Fibroblast of lung (primary cell): Measurements from ENCODE around the gene NSA2. TPM values are rescaled to one million over a fixed set of nuclear protein-coding genes. Genes with fewer than 3 reads are reported as not detected.

Experiments used
- DNase-seq, 2 donors: peaks; one replicate each; pipeline versions ENCODE4 v3.0.0 to v3.0.0-alpha.2; 2010; ENCODE audit warnings: low read depth in 2 of 2
- H2AFZ ChIP-seq: 2 replicates; pipeline ENCODE4 v1.5.1; 2012; ENCODE audit warnings: low read length, control low read depth, inconsistent platforms
- H3K27ac ChIP-seq: 2 replicates; pipeline ENCODE4 v1.5.1; 2011; ENCODE audit warnings: low read length, control low read depth; ENCODE audit not compliant: insufficient read depth
- H3K27me3 ChIP-seq: 2 replicates; pipeline ENCODE4 v1.5.1; 2011; ENCODE audit warnings: mild to moderate bottlenecking, low read length; ENCODE audit not compliant: control insufficient read depth, insufficient read depth
- H3K36me3 ChIP-seq: 2 replicates; pipeline ENCODE4 v1.5.1; 2011; ENCODE audit warnings: low read length; ENCODE audit not compliant: control insufficient read depth, insufficient read depth
- H3K4me1 ChIP-seq: 2 replicates; pipeline ENCODE4 v1.5.1; 2011; ENCODE audit warnings: low read length; ENCODE audit not compliant: control insufficient read depth, insufficient read depth; ENCODE audit errors: extremely low read depth
- H3K4me2 ChIP-seq: 2 replicates; pipeline ENCODE4 v1.5.1; 2011; ENCODE audit warnings: low read length, control low read depth; ENCODE audit not compliant: insufficient read depth; ENCODE audit errors: extremely low read depth
- H3K4me3 ChIP-seq, 4 experiments: fragments of 200-600 bp in 1 of 4; sonication (generic) in 1 of 4; replicated peaks in 1 of 4; 2 replicates each; pipeline ENCODE4 v1.5.1; 2011 to 2016; ENCODE audit warnings: low read length in 4 of 4, low read depth in 3 of 4, mild to moderate bottlenecking in 3 of 4, control low read depth in 2 of 4, inconsistent platforms in 1 of 4, mixed read lengths in 1 of 4; ENCODE audit not compliant: insufficient read depth in 1 of 4; ENCODE audit errors: control extremely low read depth in 1 of 4
- H3K79me2 ChIP-seq: 2 replicates; pipeline ENCODE4 v1.5.1; 2012; ENCODE audit warnings: mild to moderate bottlenecking, low read length, inconsistent platforms; ENCODE audit not compliant: control insufficient read depth, insufficient read depth
- H3K9ac ChIP-seq: 2 replicates; pipeline ENCODE4 v1.5.1; 2011; ENCODE audit warnings: mild to moderate bottlenecking, low read length, control low read depth; ENCODE audit not compliant: insufficient read depth
- H3K9me3 ChIP-seq: 2 replicates; pipeline ENCODE4 v1.5.1; 2012; ENCODE audit warnings: low read depth, low read length; ENCODE audit not compliant: control insufficient read depth, insufficient read depth
- H4K20me1 ChIP-seq: 2 replicates; pipeline ENCODE4 v1.5.1; 2011; ENCODE audit warnings: low read length; ENCODE audit not compliant: control insufficient read depth, insufficient read depth; ENCODE audit errors: extremely low read depth
- CTCF ChIP-seq, 2 donors: IDR thresholded peaks in 1 of 2; conservative IDR thresholded peaks in 1 of 2; 1 replicate in 1 of 2; 2 replicates in 1 of 2; pipeline ENCODE4 v1.5.1; 2011 to 2012; ENCODE audit warnings: low read length in 2 of 2, control low read depth in 1 of 2, inconsistent platforms in 1 of 2, low read depth in 1 of 2, mild to moderate bottlenecking in 1 of 2
- EZH2 ChIP-seq: IDR thresholded peaks from 2 replicates; pipeline ENCODE4 v1.5.1; 2012; ENCODE audit warnings: low read length, control low read depth, mild to moderate bottlenecking; ENCODE audit errors: missing control alignments
- polyA plus RNA-seq, 2 donors: library from polyadenylated mRNA; depleted of rRNA in 1 of 2; stranded (reverse) in 1 of 2; unstranded in 1 of 2; fragments of >200 nt; gene quantifications; 2 replicates each; pipeline ENCODE4 v1.2.1, GENCODE V29; 2011 to 2012; ENCODE audit warnings: missing spikeins in 1 of 2
- total RNA-seq: library from RNA; depleted of rRNA; stranded (reverse); fragments of >200 nt; gene quantifications from 2 replicates; pipeline ENCODE4 v1.2.1, GENCODE V29; 2014

NSA2 gene
- total and polyA plus RNA-seq, 2 donors (not counting 1 experiment from before 2014, with no cell fraction given): 139 to 169 TPM

DNA sequence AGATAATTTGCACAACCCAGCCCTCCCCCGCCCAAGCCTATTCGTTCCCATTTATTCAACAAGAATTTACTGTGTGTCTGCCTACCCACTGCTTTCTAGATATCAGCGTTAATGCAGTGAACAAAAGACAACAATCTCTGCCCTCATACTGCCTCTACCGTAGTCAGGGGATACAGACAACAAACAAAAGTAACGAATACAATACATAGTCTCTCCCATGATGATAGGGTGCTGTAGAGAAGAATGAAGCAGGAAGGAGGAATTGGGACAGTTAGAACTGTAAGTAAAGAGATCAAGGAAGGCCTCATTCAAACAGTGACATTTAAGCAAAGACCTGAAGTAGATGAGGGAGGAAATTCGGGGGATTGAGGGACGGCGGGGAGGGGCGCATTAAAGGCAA, 1.8 kb upstream of the NSA2 start:
- Histone ChIP-seq H3K4me3 (peak overlapping the region in 1 of 4 experiments; percentile 11), H3K9me3 (no peaks in the 10 kb centered on the region), H3K9ac (no peak overlapping the region), H2AFZ (no peak overlapping the region), H3K27ac (no peak overlapping the region), H4K20me1 (no peaks in the 10 kb centered on the region), H3K27me3 (no peaks in the 10 kb centered on the region), H3K36me3 (no peaks in the 10 kb centered on the region), H3K4me1 (peaks cover 7% of the 10 kb centered on the region), H3K79me2 (peaks cover 41% of the 10 kb centered on the region), H3K4me2 (peak overlapping the region; percentile 74)
- DNase-seq: peak in 1 of 2 donors; percentile 19
- TF ChIP-seq EZH2 (no peak), CTCF (conservative IDR thresholded peaks at IDR 0.05 in 1 of 2, IDR thresholded peaks at IDR 0.05 in 1 of 2; ENCODE audit: low read depth in 1 of 2, low read length in 2 of 2) (no peak)

DNA sequence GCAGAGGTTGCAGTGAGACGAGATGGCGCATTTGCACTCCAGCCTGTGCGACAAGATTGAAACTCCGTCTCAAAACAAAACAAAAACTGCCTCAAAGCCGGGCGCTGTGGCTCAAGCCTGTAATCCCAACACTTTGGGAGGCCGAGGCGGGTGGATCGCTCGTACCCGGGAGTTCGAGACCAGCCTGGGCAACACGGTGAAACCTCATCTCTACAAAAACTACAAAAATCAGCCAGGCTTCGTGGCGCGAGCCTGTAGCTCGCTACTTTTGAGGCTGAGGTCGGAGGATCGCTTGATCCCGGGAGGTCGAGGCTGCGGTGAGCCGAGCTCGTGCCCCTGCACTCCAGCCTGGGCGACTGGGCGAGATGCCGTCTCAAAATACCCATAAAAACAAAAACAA, 1.1 kb upstream of the NSA2 start:
- peak overlapping the region; percentile 97 to 99 (median 99) for H3K4me3 ChIP-seq
- no peaks in the 10 kb centered on the region for H4K20me1 ChIP-seq
- DNase-seq: no peak
- peaks cover 41% of the 10 kb centered on the region for H3K79me2 ChIP-seq
- H3K4me1 ChIP-seq: peaks cover 7% of the 10 kb centered on the region
- no peaks in the 10 kb centered on the region for H3K27me3 ChIP-seq
- TF ChIP-seq EZH2 (no peak), CTCF (conservative IDR thresholded peaks at IDR 0.05 in 1 of 2, IDR thresholded peaks at IDR 0.05 in 1 of 2; ENCODE audit: low read depth in 1 of 2, low read length in 2 of 2) (no peak)
- no peak overlapping the region for H2AFZ ChIP-seq
- peak overlapping the region; percentile 74 for H3K4me2 ChIP-seq
- no peak overlapping the region for H3K9ac ChIP-seq
- no peaks in the 10 kb centered on the region for H3K9me3 ChIP-seq
- no peaks in the 10 kb centered on the region for H3K36me3 ChIP-seq
- H3K27ac ChIP-seq: no peak overlapping the region

- peak; percentile 73 for DNase-seq
- Histone ChIP-seq H3K27ac (peak overlapping the region; percentile 79), H3K36me3 (no peaks in the 10 kb centered on the region), H3K27me3 (no peaks in the 10 kb centered on the region), H3K9ac (peak overlapping the region; percentile 78), H3K4me2 (peak overlapping the region; percentile 74), H3K4me3 (peak overlapping the region; percentile 97 to 99 (median 99)), H3K4me1 (peaks cover 7% of the 10 kb centered on the region), H3K79me2 (peaks cover 41% of the 10 kb centered on the region), H2AFZ (peak overlapping the region; percentile 100), H4K20me1 (no peaks in the 10 kb centered on the region), H3K9me3 (no peaks in the 10 kb centered on the region)
- peak in 1 of 2 donors; percentile 53 for TF ChIP-seq CTCF (conservative IDR thresholded peaks at IDR 0.05 in 1 of 2, IDR thresholded peaks at IDR 0.05 in 1 of 2; ENCODE audit: low read depth in 1 of 2, low read length in 2 of 2)
- TF ChIP-seq EZH2: no peak
Measured at GRCh38 chr5:74766418-74766848, 616 bp upstream of the NSA2 start.
